Measurements from ENCODE around the gene RDH8. TPM values are rescaled to one million over a fixed set of nuclear protein-coding genes. Genes with fewer than 3 reads are reported as not detected.

RDH8 gene
- polyA plus RNA-seq, 1 of the 3 experiments (the other 2 are of a cell fraction), result not detected

DNA sequence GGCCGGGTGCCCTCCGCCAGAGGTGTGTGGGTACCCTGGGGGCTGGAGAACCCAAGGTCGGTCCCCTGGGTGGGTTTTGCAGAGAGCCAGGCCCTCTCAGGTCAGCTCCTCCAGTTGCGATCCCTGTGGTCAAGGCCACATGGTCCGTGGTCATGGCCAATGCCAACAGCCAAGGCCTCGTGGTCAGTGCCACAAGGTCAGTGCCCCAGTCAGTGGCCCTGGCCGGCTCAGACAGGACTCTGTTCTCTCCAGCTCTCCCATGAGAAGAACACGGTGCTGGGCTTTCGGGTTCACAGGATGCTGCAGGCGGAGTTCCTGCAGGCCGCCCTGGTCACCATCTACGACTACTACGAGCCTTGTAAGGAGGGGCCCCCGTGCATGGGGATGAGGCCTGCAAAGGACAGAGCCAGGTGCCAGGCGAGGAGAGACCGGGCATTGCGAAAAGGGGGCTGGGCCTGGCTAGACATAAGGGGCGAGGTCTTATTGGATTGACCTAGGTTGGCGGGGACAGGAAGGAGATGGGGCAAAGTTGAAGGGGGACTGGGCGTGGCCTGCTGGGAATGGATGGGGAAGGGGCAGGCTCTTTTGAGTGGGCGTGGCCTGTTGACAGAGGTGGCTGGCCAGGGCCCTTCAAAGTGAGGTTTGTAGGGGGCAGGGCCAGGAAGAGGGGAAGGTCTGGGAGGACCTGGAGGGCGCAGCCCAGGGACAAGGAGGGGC is 57.6 kb downstream of the RDH8 start:
- no peaks in the 10 kb centered on the region for H4K20me1 ChIP-seq (ENCODE audit: insufficient read depth)
- H3K9me2 ChIP-seq, result no peaks in the 10 kb centered on the region
- no peaks in the 10 kb centered on the region for H3F3A ChIP-seq (replicated peaks; ENCODE audit: insufficient read depth)
- no peaks in the 10 kb centered on the region for H3K4me1 ChIP-seq (ENCODE audit: control insufficient read depth in 1 of 2, insufficient read depth in 2 of 2, low read depth in 1 of 2, low read length in 1 of 2)
- H3K9ac ChIP-seq, result no peak overlapping the region
- no peaks in the 10 kb centered on the region for H3K9me3 ChIP-seq
- 40% methylated on average over 20 of the region's 22 CpGs for WGBS (ENCODE audit: low lambda C conversion rate)
- no peak overlapping the region for H3K27ac ChIP-seq (ENCODE audit: low read depth in 2 of 2, low read length in 1 of 2)
- ChIA-PET POLR2A (no interaction called here), CTCF (no interaction called here)
- H3K79me2 ChIP-seq (ENCODE audit: insufficient read depth), result no peaks in the 10 kb centered on the region
- H3K27me3 ChIP-seq (ENCODE audit: insufficient read depth), result peaks cover 15% of the 10 kb centered on the region; the same call in 1 of the 2 replicates
- H3K4me2 ChIP-seq, result no peak overlapping the region
- DNase-seq, result no peak
- H3K36me3 ChIP-seq (replicated peaks in 1 of 2; ENCODE audit: control insufficient read depth in 1 of 2, insufficient read depth in 2 of 2, low read length in 1 of 2), result no peaks in the 10 kb centered on the region
- H2AFZ ChIP-seq (ENCODE audit: low read depth), result no peak overlapping the region
- TF ChIP-seq TEAD4 (IDR thresholded peaks at IDR 0.05; ENCODE audit: borderline replicate concordance, insufficient read depth), result no peak
- no peak for TF ChIP-seq GABPA (IDR thresholded peaks at IDR 0.05; ENCODE audit: low read depth)
- no peak for TF ChIP-seq SIN3A (IDR thresholded peaks at IDR 0.05; ENCODE audit: borderline replicate concordance, low read depth, low read length)
- TF ChIP-seq MXI1 (IDR thresholded peaks at IDR 0.05; ENCODE audit: low read depth, low read length), result no peak
- no peak for TF ChIP-seq USF2 (IDR thresholded peaks at IDR 0.05; ENCODE audit: borderline replicate concordance, low read depth, low read length)
- TF ChIP-seq CHD2 (IDR thresholded peaks at IDR 0.05; ENCODE audit: low read length, partially characterized antibody), result no peak
- H3K4me3 ChIP-seq (ENCODE audit: low read depth in 2 of 2, low read length in 1 of 2), result no peak overlapping the region

Small RNA genes within 50 kb of the gene (small RNA-seq; reads per million reads assigned to genes)
- gene MIR5589, result 0 reads per million in 7 experiments

Other genes with a start within 250 kb of the RDH8 start
- 6.7 and 7.5 TPM in 2 replicates for gene ZNF846, start 244.7 kb upstream of the RDH8 start, polyA plus RNA-seq (2012; rRNA removed)
- gene FBXL12, start 194.4 kb upstream of the RDH8 start, polyA plus RNA-seq (2012; rRNA removed), result 27.1 and 30.5 TPM in 2 replicates
- 2,269 and 2,602 TPM in 2 replicates for gene UBL5, start 185.6 kb upstream of the RDH8 start, polyA plus RNA-seq (2012; rRNA removed)
- gene PIN1, start 178.2 kb upstream of the RDH8 start, polyA plus RNA-seq (2012; rRNA removed), result 148 and 152 TPM in 2 replicates
- 8.2 and 10.7 TPM in 2 replicates for gene OLFM2, start 77.0 kb upstream of the RDH8 start, polyA plus RNA-seq (2012; rRNA removed)
- gene COL5A3, start 3.0 kb upstream of the RDH8 start, polyA plus RNA-seq (2012; rRNA removed), result under 0.01 and 0.02 TPM in 2 replicates
- gene SHFL, start 72.8 kb downstream of the RDH8 start, polyA plus RNA-seq (2012; rRNA removed), result 36.6 and 43.2 TPM in 2 replicates
- 0.13 and 0.32 TPM in 2 replicates for gene ANGPTL6, start 89.2 kb downstream of the RDH8 start, polyA plus RNA-seq (2012; rRNA removed)
- 62.5 and 75.6 TPM in 2 replicates for gene PPAN, start 92.9 kb downstream of the RDH8 start, polyA plus RNA-seq (2012; rRNA removed)
- gene P2RY11, start 98.2 kb downstream of the RDH8 start, polyA plus RNA-seq (2012; rRNA removed), result 6.8 and 8.7 TPM in 2 replicates
- gene EIF3G, start 106.4 kb downstream of the RDH8 start, polyA plus RNA-seq (2012; rRNA removed), result 271 and 432 TPM in 2 replicates
- gene DNMT1, start 181.5 kb downstream of the RDH8 start, polyA plus RNA-seq (2012; rRNA removed), result 46.1 and 58.3 TPM in 2 replicates
- 3.6 and 3.8 TPM in 2 replicates for gene S1PR2, start 217.8 kb downstream of the RDH8 start, polyA plus RNA-seq (2012; rRNA removed)
- 76.0 and 110 TPM in 2 replicates for gene MRPL4, start 238.7 kb downstream of the RDH8 start, polyA plus RNA-seq (2012; rRNA removed)

Data from SK-N-SH (cell line).